ENCODE data around the gene SOWAHA. TPM values are rescaled to one million over a fixed set of nuclear protein-coding genes. Genes with fewer than 3 reads are reported as not detected.

Gene SOWAHA
- total RNA-seq, 1 experiment from 2014 or later, result 0.20 TPM

DNA sequence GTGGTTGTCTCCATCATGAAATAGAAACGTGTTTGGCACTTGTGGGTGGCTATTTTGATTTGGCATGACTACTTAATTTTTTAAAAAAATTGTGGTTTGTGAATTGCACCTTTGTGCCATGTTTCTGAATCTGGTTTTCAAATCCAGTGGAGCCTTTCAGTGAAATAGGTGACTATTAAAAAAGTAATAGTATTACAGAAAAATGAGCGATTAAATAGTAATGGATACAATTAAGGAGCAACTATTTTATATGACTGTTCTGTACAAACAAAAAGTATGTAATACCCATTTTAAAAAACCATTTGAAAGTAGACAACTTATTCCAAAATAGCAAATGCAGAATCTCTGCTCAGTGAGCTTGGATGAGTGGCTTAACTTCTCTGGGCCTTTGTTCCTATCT lies 3.0 kb downstream of the SOWAHA start:
- Histone ChIP-seq H2BK20ac (ENCODE audit: low read depth, low read length, poor library complexity, severe bottlenecking) (no peak overlapping the region), H2BK120ac (ENCODE audit: low read depth, low read length, poor library complexity, severe bottlenecking) (no peak overlapping the region), H3K9me3 (ENCODE audit: control insufficient read depth, low read depth, low read length) (no peaks in the 10 kb centered on the region), H3K4me2 (ENCODE audit: insufficient read depth, insufficient read length, low read length) (no peak overlapping the region), H2AK5ac (ENCODE audit: insufficient read length, low read length) (no peak overlapping the region), H3K9ac (ENCODE audit: extremely low read depth, insufficient read length, low read length) (no peak overlapping the region), H3K23me2 (ENCODE audit: insufficient read length, low read depth, low read length, poor library complexity, severe bottlenecking) (no peaks in the 10 kb centered on the region), H2AFZ (ENCODE audit: low read length) (no peak overlapping the region), H3K56ac (ENCODE audit: insufficient read length, low read depth, low read length) (no peak overlapping the region), H3K79me2 (ENCODE audit: insufficient read depth, low read length) (no peaks in the 10 kb centered on the region), H4K5ac (ENCODE audit: insufficient read length, low read depth, low read length) (no peak overlapping the region), H3K18ac (ENCODE audit: insufficient read length, low read depth, low read length) (no peak overlapping the region), H2BK5ac (ENCODE audit: insufficient read length, low read length) (no peak overlapping the region), H3K27me3 (ENCODE audit: insufficient read depth, low read length) (peaks cover 32% of the 10 kb centered on the region), H3K27ac (ENCODE audit: insufficient read length, low read depth, low read length) (no peak overlapping the region), H3K23ac (ENCODE audit: insufficient read length, low read depth, low read length) (no peak overlapping the region), H3T11ph (ENCODE audit: low read length) (no peak overlapping the region), H4K20me1 (ENCODE audit: control insufficient read depth, insufficient read depth, insufficient read length) (no peaks in the 10 kb centered on the region), H3K4me1 (ENCODE audit: insufficient read depth, low read length) (no peaks in the 10 kb centered on the region), H3K4ac (ENCODE audit: low read depth, low read length) (no peak overlapping the region), H2BK15ac (ENCODE audit: low read depth, low read length) (no peak overlapping the region), H2BK12ac (ENCODE audit: insufficient read length, low read depth, low read length) (no peak overlapping the region), H3K14ac (ENCODE audit: insufficient read depth, low read length) (no peak overlapping the region), H4K91ac (ENCODE audit: insufficient read length, low read depth, low read length) (no peak overlapping the region), H4K8ac (replicated peaks; ENCODE audit: insufficient read length, low read depth, low read length) (no peak overlapping the region), H3K79me1 (ENCODE audit: insufficient read depth, low read depth, low read length, poor library complexity, severe bottlenecking) (no peaks in the 10 kb centered on the region)
- DNase-seq, result no peak
- H3K9me3 Mint-ChIP-seq, result peaks cover 0 to 4% of the 10 kb centered on the region in 2 experiments; a peak in 3 of 5 replicates
- peaks cover 80% of the 10 kb centered on the region for H3K27me3 Mint-ChIP-seq (ENCODE audit: low read depth)
- H3K36me3 Mint-ChIP-seq (ENCODE audit: insufficient read depth in 1 of 3, low read depth in 3 of 3), result peaks cover 0 to 4% (median 0%) of the 10 kb centered on the region in 3 experiments; a peak in 3 of 7 replicates
- TF ChIP-seq, protein P1, sequence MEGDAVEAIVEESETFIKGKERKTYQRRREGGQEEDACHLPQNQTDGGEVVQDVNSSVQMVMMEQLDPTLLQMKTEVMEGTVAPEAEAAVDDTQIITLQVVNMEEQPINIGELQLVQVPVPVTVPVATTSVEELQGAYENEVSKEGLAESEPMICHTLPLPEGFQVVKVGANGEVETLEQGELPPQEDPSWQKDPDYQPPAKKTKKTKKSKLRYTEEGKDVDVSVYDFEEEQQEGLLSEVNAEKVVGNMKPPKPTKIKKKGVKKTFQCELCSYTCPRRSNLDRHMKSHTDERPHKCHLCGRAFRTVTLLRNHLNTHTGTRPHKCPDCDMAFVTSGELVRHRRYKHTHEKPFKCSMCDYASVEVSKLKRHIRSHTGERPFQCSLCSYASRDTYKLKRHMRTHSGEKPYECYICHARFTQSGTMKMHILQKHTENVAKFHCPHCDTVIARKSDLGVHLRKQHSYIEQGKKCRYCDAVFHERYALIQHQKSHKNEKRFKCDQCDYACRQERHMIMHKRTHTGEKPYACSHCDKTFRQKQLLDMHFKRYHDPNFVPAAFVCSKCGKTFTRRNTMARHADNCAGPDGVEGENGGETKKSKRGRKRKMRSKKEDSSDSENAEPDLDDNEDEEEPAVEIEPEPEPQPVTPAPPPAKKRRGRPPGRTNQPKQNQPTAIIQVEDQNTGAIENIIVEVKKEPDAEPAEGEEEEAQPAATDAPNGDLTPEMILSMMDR (conservative IDR thresholded peaks at IDR 0.05), result no peak
- no peak overlapping the region for H3K27ac Mint-ChIP-seq
- WGBS (ENCODE audit: extremely low coverage, insufficient read length, low lambda C conversion rate), result no CpG with 5 or more reads among the region's 2 CpGs
- peaks cover 9 to 20% of the 10 kb centered on the region in 2 experiments for H3K4me1 Mint-ChIP-seq
- no peak overlapping the region for H3K4me3 Mint-ChIP-seq
